Upper lobe of right lung (tissue), 1 donor: ENCODE measurements around the gene PEBP1. TPM values are rescaled to one million over a fixed set of nuclear protein-coding genes. Genes with fewer than 3 reads are reported as not detected.

Source experiments
- ATAC-seq: fragments of 200-7000 bp; cut with Tn5 transposase; one replicate; pipeline ENCODE4 v1.9.1; 2020; ENCODE audit warnings: mild to moderate bottlenecking, moderate library complexity
- DNase-seq: peaks from one replicate; pipeline ENCODE4 v3.0.0-alpha.2; 2020
- H3K27ac ChIP-seq: fragments of 200-600 bp; one replicate; pipeline ENCODE4 v1.8.0; 2022
- H3K27me3 ChIP-seq: fragments of 200-600 bp; one replicate; pipeline ENCODE4 v1.8.0; 2022; ENCODE audit warnings: mild to moderate bottlenecking
- H3K36me3 ChIP-seq: fragments of 200-600 bp; one replicate; pipeline ENCODE4 v1.8.0; 2022
- H3K4me1 ChIP-seq: fragments of 200-600 bp; one replicate; pipeline ENCODE4 v1.8.0; 2022
- H3K4me3 ChIP-seq: fragments of 200-600 bp; one replicate; pipeline ENCODE4 v1.8.0; 2022; ENCODE audit warnings: mild to moderate bottlenecking
- H3K9me3 ChIP-seq: fragments of 200-600 bp; one replicate; pipeline ENCODE4 v1.8.0; 2022
- CTCF ChIP-seq: fragments of 200-600 bp; IDR thresholded peaks from one replicate; pipeline ENCODE4 v1.8.0; 2022; ENCODE audit warnings: antibody characterized with exemption
- intact Hi-C: fragments of 100-400 bp; cut with DNase I; formaldehyde crosslinking; loops from one replicate; pipeline ENCODE4 v1.11.0; 2022
- total RNA-seq: library from RNA; stranded (reverse); fragmentation: NEBNext Ultra II Directional; extraction: Animal tissue kit (Norgen Biotek cat#: 25700); gene quantifications from one replicate; pipeline ENCODE4 v1.2.1, GENCODE V29; 2021
- donor health status: DM: no; HTN: yes; CAD: no; lungs with severe emphysema.

PEBP1 gene
- total RNA-seq, 1 donor from 2014 or later, result 223 TPM

GRCh38 chr12:118107011-118107410 lies 28.9 kb upstream of the PEBP1 start:
- Histone ChIP-seq H3K4me3 (no peak overlapping the region), H3K4me1 (peaks cover 13% of the 10 kb centered on the region), H3K27me3 (no peaks in the 10 kb centered on the region), H3K36me3 (no peaks in the 10 kb centered on the region), H3K9me3 (no peaks in the 10 kb centered on the region), H3K27ac (no peak overlapping the region)
- no peak for TF ChIP-seq CTCF
- DNase-seq (no peak), ATAC-seq (no peak)
- intact Hi-C loops, result no loop called here

DNA sequence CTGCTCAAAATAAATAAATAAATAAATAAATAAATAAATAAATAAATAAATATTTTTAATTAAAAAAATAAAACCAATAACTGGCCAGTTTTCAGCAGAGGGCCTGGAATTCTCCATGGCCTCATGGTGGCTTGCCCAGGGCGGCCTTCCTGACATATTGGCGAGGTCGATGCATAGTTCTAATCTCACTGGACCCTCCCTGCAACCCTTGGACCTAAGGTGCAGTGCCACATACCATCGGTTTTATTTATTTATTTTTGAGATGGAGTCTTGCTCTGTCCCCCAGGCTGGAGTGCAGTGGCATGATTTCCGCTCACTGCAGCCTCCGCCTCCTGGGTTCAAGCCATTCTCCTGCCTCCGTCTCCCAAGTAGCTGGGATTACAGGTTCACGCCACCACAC lies 28.2 kb upstream of the PEBP1 start:
- Histone ChIP-seq H3K36me3 (no peaks in the 10 kb centered on the region), H3K27ac (no peak overlapping the region), H3K9me3 (no peaks in the 10 kb centered on the region), H3K4me3 (no peak overlapping the region), H3K27me3 (no peaks in the 10 kb centered on the region), H3K4me1 (peaks cover 8% of the 10 kb centered on the region)
- no peak for TF ChIP-seq CTCF
- ATAC-seq (no peak), DNase-seq (no peak)
- intact Hi-C loops, result no loop called here

- DNase-seq (no peak), ATAC-seq (no peak)
- peaks cover 7% of the 10 kb centered on the region for H3K4me1 ChIP-seq
- H3K36me3 ChIP-seq, result no peaks in the 10 kb centered on the region
- intact Hi-C loops, result no loop called here
- H3K27ac ChIP-seq, result no peak overlapping the region
- no peaks in the 10 kb centered on the region for H3K27me3 ChIP-seq
- H3K9me3 ChIP-seq, result no peaks in the 10 kb centered on the region
- no peak overlapping the region for H3K4me3 ChIP-seq
- TF ChIP-seq CTCF, result no peak
These were observed 26.8 kb upstream of the PEBP1 start for GRCh38 chr12:118109088-118109487.

DNA sequence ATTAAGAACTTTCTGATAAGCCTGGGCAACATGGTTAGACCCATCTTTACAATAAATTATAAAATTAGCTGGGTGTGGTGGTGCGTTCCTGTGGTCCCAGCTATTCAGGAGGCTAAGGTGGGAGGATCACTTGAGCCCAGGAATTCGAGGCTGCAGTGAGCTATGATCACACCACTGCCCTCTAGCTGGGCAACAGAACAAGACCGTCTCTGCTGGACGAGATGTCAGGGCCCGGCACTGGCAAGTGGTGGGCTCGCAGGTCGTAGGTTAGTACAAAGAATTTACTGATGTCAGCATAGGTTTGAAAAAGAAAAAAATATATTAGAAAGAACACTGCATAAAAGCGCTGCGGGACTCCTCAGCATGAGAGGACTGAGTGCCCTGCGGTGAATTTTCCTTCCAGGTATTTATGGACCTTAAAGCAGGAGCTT lies 16.5 kb upstream of the PEBP1 start:
- intact Hi-C loops, result no loop called here

DNA sequence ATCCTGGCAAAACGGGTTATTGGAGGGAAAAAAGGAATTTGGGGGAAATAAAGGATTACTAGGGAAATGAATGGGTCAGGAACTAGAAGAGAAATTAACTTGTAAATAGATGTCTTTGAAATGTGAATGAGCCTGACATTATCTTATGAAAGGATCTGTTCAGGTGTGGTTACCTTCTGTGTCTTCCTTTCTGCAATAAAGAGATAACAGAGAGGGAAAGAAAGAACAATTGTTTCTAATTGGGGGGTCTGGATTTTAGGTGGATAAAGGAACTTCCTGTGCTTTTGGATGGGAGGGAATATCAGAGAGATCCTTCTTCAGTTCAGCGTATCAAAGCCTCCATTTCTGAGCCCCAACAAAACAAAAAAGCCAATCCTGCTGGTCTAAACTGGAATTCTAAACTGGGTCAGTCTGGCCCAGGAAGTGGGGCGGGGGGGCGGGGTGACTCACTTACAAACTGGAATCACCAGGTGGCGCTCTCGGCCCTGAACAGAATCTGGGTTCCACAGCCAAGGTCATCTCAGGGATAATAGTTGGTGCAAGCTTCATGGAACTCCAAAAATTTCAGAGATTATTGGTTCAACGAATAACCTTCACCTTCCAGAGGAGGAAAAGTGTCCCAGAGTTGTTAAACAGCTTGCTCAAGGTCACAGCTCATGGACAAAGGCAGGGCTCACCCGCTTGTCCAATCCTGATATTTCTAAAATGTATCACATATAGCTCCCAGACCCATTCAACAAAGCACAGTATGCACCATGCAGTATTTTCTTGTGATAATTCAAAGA lies 15.2 kb upstream of the PEBP1 start:
- no peaks in the 10 kb centered on the region for H3K9me3 ChIP-seq
- intact Hi-C loops, result no loop called here
- peaks cover 10% of the 10 kb centered on the region for H3K4me1 ChIP-seq
- peak; percentile 77 for TF ChIP-seq CTCF
- DNase-seq, result peak; percentile 83
- no peaks in the 10 kb centered on the region for H3K36me3 ChIP-seq
- H3K27me3 ChIP-seq, result no peaks in the 10 kb centered on the region
- peak overlapping the region; percentile 70 for H3K27ac ChIP-seq
- H3K4me3 ChIP-seq, result no peak overlapping the region
- peak; percentile 95 for ATAC-seq

More for the DNA sequence above, 16.5 kb upstream of the PEBP1 start:
- ATAC-seq (no peak), DNase-seq (no peak)
- Histone ChIP-seq H3K4me1 (peaks cover 10% of the 10 kb centered on the region), H3K36me3 (no peaks in the 10 kb centered on the region), H3K27ac (no peak overlapping the region), H3K4me3 (no peak overlapping the region), H3K9me3 (no peaks in the 10 kb centered on the region), H3K27me3 (no peaks in the 10 kb centered on the region)
- TF ChIP-seq CTCF, result no peak
